DMS153 treated with DMSO at 0.1 percent for 48 hours (cell line): ENCODE measurements around the gene CYTIP.
"Not testable (repeated sequence)": the region's sequence is repeated elsewhere in the genome, so short reads cannot be mapped to it uniquely, and the experiment has no call there.

ENCODE experiments used
- DNase-seq: peaks from one replicate; lab custom pipeline; 2025; ENCODE audit not compliant: unreplicated experiment; lab: John Stamatoyannopoulos, UW

The CYTIP gene

DNA sequence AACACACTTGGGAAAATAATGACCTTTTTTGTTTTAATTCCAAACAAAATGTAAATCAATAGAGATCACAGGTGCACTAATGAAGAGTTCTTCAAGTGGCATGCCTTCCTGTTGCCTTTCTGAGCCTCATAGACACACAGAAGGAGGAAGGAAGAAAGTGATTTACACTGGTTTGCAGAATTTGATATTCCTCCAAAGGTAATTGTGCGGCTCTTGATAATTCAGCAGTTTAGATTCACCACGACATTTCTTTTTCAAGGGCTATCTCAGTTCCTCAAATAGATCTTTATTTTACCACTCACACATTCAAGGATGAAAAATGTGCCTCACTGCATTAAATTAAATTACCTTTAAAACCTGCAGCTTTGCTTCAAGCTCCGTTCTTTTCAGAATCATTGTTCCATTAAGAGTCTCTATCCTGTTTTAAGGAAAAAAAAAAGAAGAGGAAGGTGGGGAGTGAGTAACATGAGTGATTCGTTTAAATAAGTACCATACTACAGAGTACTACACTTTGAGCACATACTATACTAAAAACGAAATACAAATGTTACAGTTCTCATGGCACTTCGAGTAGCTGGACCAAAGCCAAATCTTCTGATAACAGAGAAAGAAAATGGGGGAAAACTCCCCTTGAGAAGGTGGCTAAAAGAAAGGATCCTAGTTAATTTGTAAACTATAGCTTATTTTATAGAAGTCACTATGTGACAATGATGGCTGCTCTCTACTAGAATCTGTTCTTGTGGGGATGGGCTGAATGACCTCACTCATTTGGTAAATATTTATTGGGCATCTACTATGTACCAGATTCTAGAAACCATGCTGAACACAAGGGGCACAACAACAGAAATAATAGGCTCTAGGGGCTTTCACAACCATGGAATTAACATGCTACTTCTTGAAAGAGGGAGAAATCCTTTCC is 16.6 kb downstream of the CYTIP start:
- DNase-seq = no peak

DNA sequence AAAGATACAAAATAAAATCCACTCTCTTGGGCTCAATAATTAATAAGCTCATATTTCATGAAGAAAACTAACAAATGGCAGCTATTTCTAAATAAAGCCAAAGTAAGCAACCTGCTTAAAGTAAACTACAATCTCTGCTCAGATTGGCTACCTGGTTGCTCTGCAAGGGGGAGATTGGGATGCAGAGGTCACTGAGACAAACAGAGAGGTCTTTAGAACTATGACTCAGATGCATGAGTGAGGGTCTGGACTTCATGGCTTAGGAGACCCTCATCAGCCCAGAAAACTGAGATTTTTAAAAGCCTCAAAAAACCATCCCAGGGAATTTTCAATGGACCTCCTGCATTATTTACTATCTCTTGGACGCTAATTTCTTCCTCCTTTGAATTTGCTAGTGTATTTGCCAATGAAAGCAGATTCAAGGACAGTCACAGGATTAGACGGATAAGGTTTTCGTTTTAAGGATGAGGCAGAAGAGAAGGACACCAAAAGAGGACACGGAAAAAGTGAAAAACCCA is 17.4 kb downstream of the CYTIP start:
- no peak for DNase-seq

DNA sequence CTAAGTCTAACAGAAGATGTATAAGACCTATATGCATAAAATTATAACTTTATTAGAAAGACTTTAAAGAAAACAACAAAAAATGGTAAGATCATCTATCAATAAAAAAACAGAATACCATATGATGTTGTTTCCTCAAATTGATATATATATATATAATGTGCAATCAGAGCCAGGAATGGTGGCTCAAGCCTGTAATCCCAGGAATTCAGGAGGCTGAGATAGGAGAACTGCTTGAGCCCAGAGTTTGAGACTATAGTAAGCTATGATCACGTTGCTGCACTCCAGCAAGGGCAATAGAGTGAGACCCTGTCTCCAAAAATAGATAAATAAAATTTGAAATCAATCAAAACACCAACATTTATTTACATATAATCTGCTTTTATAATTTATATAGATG is 19.5 kb downstream of the CYTIP start:
- DNase-seq = no peak

DNA sequence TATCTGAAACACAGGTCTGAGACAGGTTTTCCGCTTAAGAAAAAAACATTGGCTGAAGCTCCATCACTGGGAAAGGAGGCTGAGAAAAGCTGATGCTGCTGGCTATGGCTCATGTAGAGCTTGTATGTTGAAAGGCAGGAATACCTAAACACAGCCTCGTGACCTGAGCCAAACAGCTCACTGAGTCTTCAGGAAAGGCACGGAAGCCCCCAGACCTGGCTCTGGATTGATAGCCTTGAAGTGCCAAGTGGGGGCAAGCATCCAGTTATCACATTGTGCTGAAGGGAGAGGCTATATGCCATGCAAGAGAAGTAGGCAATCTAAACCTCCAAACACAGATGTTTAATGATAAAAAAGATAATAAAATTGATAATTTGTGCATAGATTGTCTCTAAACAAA is 21.9 kb downstream of the CYTIP start:
- DNase-seq = no peak

DNA sequence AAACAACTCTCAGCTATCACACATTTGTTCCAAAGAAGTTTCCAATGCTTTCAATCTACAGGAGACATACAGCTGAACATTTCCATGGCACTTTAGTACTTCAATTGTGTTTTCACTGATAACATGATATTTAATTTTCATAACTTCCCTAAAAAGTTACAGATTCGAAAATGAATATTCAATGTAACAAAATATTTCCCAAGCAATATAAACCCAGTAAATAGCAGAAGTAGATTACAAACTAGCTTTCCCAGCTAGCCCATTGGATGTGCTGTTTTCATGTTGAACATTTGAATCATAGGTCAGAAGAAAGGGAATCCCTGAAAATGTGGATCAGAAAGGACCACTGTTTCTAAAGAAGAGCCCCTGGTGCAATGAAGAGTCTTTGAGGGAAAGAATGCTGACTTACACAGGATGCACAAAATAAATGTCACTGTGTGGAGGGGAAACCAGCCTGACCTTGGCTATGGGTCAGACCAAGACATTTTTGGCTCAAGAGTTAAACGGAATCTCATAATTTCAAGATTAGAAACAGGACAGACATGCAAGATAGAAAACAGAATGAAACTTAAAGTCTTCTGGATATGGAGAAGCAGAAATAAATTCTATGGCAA is 22.5 kb downstream of the CYTIP start:
- DNase-seq = no peak

DNA sequence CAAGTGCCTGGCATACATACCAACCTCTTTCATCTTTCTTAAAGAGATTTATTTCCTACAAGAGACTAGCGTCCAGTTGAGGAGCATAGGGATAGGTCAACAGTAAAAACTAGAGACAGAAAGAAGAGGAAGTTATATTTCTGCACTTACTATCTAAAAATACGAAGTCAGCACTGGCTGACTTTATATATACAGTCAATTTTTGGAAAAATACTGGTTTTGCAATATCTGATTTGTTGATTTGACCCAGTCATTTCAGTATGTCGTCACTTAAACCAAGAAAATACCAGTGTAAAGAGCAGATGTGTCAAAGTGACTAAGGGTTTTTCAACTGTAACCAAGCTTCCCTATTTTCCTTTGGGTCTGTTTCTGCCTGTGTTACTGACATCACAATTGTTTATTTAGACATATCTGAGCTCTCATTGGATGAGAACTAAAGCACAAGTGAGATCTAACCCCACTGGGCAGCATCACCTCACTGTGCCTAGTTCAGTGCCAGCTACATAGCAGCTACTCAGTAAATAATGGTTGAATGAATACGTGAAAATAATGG is 23.0 kb downstream of the CYTIP start:
- DNase-seq = no peak

DNA sequence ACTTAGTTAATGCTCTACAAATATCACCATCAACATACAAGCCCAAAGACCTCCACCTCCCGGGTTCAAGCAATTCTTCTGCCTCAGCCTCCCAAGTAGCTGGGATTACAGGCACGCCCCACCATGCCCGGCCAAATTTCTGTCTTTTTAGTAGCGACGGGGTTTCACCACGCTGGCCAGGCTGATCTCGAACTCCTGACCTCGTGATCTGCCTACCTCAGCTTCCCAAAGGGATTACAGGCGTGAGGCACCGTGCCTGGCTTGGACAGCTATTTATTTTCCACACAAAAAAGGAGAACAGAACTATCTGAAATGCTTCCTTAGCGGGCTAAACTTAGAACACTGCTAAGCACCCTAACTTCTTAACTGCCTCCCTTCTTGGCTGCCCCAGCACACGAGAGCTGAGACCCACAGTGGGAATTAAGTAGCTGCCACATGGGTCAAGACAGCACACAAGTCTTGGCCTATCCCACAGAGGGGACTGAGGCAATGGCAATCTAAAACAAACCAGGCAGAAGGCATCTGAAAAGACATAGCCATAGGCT is 24.8 kb downstream of the CYTIP start:
- no peak for DNase-seq

DNA sequence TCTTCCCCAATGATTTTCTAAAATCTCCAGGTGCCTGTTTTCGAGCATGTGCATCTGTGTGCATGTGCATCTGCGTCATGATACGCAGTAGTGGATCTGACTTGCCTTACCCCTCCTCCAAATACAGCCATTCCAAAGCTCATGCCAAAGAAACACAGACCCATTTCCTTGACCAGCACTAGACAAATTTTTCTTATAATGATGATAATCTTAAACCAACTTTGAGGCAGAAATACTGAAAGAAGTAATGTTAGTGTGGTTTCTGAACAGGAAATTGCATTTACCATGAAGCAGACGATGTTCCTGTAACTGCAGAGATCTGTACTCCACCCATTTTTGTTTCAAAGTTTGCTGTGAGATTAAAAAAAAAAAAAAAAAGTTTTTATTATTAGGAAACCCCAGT is 25.6 kb downstream of the CYTIP start:
- DNase-seq = no peak

DNA sequence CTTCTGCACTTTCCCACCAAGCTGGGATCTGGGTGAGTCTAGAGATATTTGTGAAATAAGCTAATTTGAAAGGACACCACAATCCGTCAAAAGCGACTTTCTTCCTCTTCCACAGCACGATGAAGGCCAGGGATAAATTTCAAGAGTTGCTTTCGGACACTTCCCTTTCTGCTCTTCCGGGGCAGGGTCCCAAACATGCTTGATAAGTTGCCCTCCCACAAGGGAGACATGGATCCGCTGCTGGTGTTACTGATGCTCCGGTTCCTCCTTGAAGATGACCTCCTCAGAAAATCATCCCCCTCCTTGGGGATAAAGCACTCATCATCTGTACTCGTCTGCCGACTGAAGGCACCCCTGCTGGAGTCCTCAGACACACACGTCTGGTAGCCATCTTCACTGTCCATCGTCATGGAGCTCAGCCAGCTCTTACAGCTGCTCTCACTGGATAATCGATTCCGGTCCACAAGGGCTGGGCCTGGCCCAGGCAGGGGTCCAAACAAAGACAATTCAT is 28.2 kb downstream of the CYTIP start:
- DNase-seq = no peak

DNA sequence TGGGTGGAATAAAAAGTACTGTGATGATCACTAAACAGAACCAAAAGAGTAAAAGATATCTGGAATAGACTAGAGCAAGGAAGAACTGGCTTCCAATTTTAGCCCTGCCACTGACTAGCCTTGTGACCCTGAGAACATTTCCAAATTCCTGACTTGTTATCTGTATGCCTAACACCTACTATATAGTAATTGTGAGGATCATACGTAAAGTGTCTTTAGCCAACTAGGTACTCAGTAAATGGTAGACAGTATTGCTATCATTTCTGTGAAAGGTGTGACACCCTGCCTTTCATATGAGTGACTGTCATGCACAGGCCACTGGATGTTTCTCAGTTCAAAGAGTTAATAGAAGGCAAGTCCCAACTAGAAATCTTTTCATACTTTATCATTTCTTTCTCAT is 29.8 kb downstream of the CYTIP start:
- no peak for DNase-seq

DNA sequence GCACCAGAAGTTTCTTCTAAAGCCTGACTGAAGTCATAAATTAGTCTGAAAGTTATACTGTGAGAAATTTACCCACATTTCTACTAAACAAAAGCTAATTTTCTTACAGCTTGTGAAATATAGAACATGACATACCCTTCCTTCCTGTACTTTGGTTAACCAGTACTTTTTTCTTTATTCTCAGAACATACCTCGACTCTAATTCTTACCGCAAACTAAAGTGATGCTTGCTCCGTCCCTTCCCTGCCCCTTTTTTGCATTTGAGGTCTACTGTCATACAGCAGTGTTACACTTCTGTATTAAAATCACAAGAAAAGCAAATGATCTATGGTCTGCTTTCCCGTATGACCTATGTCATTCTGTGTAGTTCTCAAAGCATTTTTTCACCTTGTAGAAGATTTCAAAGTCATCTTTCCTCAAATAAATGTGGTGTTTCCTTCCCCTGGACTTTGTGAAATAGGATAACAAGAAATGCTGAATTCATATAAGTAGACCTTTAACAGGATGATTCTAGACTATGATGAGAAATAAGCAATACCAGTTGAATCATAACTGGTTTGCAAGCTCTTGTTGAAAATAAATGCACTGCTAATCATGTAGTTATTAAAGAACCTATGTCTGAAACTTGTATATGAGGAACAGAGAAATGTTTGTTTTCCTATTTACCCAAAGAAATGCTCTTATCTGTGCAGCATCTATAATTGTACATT is 30.4 kb downstream of the CYTIP start:
- DNase-seq = no peak

DNA sequence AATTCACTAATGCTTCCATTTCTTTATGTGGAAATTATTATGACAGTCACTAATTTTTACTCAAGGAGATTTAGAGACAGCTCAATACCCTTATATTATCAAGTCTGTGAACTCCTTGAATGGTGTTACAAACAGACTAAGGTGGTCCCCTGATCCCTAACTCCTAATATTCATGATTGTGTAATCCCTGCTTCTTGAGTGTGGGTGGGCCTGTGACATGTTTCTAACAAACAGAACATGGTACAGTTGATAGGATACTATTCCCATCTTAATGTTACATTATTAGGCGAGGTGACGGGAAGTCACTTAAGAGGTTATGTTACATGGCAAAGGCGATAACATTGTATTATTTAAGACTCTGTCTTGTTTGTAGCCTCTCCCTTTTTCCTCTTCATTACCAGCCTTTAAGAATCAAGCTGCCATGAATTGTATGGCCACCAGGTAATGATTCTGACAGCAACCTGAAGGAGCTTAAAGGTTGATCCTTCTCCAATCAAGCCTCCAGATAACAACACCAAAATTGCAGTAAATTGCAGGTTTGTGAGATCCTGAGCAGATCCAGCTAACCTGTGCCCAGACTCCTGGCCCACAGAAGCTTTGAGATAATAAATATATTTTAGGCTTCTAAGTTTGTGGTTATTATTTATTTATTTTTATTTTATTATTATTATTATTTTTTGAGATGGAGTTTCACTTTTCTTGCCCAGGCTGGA is 32.1 kb downstream of the CYTIP start:
- DNase-seq = no peak

DNA sequence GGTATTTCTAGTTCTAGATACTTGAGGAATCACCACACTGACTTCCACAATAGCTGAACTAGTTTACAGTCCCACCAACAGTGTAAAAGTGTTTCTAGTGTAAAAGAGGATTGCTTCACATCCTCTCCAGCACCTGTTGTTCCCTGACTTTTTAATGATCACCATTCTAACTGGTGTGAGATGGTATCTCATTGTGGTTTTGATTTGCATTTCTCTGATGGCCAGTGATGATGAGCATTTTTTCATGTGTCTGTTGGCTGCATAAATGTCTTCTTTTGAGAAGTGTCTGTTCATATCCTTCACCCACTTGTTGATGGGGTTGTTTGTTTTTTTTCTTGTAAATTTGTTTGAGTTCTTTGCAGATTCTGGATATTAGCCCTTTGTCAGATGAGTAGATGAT is 38.5 kb downstream of the CYTIP start:
- not testable (repeated sequence) for DNase-seq

DNA sequence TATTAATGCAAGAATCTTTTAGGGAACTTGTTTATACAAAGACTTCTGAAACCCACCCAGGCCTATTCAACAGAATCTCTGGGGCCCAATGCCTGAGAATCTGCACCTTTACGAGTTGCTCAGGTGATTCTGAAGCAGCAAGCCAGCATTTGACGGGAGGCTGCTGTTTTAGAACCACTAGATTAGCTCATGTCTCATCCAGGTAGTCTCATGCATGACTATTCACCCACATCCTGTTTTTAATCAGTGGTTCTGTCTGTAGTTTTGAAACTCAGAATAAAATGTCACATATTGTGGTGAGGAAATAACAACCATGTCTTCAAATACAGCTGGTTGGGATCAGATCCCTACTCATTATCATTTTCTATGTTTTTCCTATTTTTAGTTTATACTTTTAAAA is 39.5 kb downstream of the CYTIP start:
- no peak for DNase-seq

DNA sequence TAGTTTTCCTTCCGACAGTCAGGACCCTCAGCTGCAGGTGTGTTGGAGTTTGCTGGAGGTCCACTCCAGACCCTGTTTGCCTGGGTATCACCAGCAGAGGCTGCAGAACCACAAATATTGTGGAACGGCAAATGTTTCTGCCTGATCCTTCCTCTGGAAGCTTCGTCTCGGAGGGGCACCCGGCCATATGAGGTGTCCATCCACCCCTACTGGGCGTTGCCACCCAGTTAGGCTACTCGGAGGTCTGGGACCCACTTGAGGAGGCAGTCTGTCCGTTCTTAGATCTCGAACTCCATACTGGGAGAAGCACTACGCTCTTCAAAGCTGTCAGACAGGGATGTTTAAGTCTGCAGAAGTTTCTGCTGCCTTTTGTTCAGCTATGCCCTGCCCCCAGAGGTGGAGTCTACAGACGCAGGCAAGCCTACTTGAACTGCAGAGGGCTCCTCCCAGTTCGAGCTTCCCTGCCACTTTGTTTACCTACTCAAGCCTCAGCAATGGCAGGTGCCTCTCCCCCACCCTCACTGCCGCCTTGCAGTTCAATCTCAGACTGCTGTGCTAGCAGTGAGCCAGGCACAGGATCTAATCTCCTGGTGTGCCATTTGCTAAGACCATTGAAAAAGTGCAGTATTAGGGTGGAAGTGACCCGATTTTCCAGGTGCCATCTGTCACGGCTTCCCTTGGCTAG is 40.9 kb downstream of the CYTIP start:
- DNase-seq = not testable (repeated sequence)

DNA sequence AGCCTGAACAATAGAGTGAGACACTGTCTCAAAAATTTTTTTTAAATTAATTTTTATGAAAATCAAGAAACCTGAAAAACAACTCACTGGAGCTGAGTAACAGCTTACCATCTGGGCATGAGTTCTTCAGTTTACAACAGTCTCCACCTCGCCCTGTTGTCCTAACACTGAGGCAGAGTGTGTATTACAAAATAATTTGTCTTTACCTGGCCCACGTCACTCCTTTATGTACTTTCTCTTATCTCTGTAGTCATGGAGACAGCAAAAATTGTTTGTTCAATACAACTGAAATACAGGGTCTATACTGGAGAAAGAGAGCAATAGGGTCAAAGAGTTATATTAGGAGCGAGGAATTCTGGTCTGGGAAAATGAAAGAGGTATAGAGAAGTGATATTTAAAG is 48.1 kb downstream of the CYTIP start:
- no peak for DNase-seq

DNA sequence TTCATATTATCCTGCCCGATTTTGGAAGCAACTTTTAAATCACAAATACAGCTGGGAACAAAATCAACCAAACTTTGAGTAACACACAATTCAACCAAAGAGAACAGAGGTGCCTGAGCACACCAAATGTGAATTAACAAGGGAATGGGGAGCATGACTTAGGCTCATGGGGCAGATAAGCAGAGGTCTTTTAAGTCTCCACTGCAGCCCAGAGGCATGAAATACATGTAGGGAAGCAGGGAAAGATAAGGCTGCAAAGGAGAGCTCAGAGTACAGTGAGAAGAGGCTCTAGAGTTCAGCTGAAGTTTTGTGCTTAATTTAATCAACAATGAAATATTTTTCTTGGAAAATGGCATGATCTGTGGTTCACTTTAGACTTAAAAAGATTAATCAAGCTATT is 49.0 kb downstream of the CYTIP start:
- DNase-seq = no peak

DNA sequence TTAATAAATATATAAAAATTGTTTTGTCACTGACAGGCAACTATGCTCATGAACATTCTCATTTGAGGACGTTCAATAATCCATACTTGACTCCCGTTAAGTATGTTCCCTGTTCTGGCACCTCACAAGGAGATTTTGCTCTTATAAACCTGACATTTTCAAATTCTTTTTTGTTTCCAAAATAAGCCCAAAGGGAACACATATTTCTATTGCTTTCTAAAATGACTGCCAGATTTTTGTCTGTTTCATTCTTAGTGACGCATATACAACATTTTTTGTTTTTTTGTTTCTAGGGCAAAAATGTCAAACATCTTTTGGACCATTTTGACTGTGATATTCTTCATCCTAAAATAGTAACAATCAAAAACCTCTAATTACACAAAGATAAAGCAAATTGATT is 50.5 kb downstream of the CYTIP start:
- DNase-seq = no peak

DNA sequence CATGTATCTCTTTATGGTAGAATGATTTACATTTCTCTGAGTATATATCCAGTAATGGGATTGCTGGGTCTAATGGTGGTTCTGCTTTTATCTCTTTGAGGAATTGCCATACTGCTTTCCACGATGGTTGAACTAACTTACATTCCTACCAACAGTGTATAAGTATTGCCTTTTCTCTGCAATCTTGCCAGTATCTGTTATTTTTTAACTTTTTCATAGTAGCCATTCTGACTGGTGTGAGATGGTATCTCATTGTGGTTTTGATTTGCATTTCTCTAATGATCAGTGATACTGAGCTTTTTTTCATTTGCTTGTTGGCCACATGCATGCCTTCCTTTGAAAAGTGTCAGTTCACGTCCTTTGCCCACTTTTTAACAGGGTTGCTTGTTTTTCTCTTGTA is 55.1 kb downstream of the CYTIP start:
- no peak for DNase-seq

DNA sequence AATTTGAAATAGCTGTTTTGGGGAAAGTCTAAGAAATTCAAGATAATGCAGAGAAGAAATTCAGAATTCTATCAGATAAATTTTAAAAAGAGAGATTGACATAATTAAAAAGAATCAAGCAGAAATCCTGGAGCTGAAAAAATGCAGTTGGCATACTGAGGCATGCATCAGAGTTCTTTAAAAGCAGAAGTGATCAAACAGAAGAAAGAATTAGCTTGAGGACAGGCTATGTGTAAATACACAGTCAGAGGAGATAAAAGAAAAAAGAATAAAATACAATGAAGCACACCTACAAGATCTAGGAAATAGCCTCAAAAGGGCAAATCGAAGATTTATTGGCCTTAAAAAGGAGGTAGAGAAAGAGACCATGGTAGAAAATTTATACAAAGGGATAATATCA is 57.1 kb downstream of the CYTIP start:
- DNase-seq = no peak
